ENCODE data around the gene ACSM4.

GRCh38 chr12:7361265-7361664 lies 57.4 kb downstream of the ACSM4 start:
- no peak for TF ChIP-seq EZH2 (IDR thresholded peaks at IDR 0.05; ENCODE audit: insufficient read depth, poor library complexity, severe bottlenecking)
- no peak for TF ChIP-seq EZH2phosphoT487 (IDR thresholded peaks at IDR 0.05; ENCODE audit: insufficient read depth, low read depth)

All from GM23248 (cell line).